IMR-90 (cell line): Measurements from ENCODE around the gene KCNK10. TPM values are rescaled to one million over a fixed set of nuclear protein-coding genes. Genes with fewer than 3 reads are reported as not detected.

Source experiments
- ATAC-seq: fragments of 200-7000 bp; cut with Tn5 transposase; 2 replicates; pipeline ENCODE4 v1.9.1; 2020; ENCODE audit warnings: low read depth, mild to moderate bottlenecking, moderate library complexity
- BruUV-seq: library from RNA; stranded (reverse); fragments of 400-500 nt; replicated peaks from 2 replicates; lab custom pipeline; 2021; lab: Mats Ljungman, UMichigan
- CTCF ChIA-PET: fragments of 300-600 bp; formaldehyde crosslinking; extraction: SDS; loops from one replicate; lab custom pipeline; 2021; ENCODE audit warnings: antibody characterized with exemption; lab: Yijun Ruan, JAX
- POLR2A ChIA-PET: fragments of 300-600 bp; sonication (Branson Sonifier 250); formaldehyde crosslinking; loops from one replicate; lab custom pipeline; 2022; ENCODE audit warnings: antibody characterized with exemption; ENCODE audit not compliant: unreplicated experiment; lab: Charles Lee
- DNase-seq: peaks from one replicate; pipeline ENCODE4 v3.0.0; 2013
- H2AFZ ChIP-seq: replicated peaks from 2 replicates; pipeline ENCODE3; 2013; ENCODE audit warnings: low read length, mild to moderate bottlenecking; ENCODE audit not compliant: poor library complexity
- H2AK5ac ChIP-seq: 2 replicates; pipeline ENCODE4 v1.6.1; 2013; ENCODE audit warnings: low read depth, low read length, inconsistent platforms
- H2AK9ac ChIP-seq: replicated peaks from 2 replicates; pipeline ENCODE3; 2013; ENCODE audit warnings: mild to moderate bottlenecking, low read depth, low read length, moderate library complexity; ENCODE audit not compliant: poor library complexity
- H2BK120ac ChIP-seq: 2 replicates; pipeline ENCODE4 v1.6.1; 2013; ENCODE audit warnings: low read depth, low read length, inconsistent platforms
- H2BK15ac ChIP-seq: 3 replicates; pipeline ENCODE4 v1.6.1; 2013; ENCODE audit warnings: low read depth, low read length, inconsistent platforms
- H2BK20ac ChIP-seq: 2 replicates; pipeline ENCODE4 v1.6.1; 2013; ENCODE audit warnings: low read depth, mild to moderate bottlenecking, inconsistent platforms, low read length, moderate library complexity
- H2BK5ac ChIP-seq: 2 replicates; pipeline ENCODE4 v1.6.1; 2013; ENCODE audit warnings: mild to moderate bottlenecking, low read depth, low read length, inconsistent platforms; ENCODE audit not compliant: poor library complexity, severe bottlenecking
- H3K14ac ChIP-seq: replicated peaks from 2 replicates; pipeline ENCODE4 v1.6.1; 2013; ENCODE audit warnings: low read depth, low read length, inconsistent platforms
- H3K18ac ChIP-seq: 2 replicates; pipeline ENCODE4 v1.6.1; 2013; ENCODE audit warnings: low read depth, low read length, control low read depth
- H3K23ac ChIP-seq: 2 replicates; pipeline ENCODE4 v1.6.1; 2013; ENCODE audit warnings: low read depth, low read length, inconsistent platforms
- H3K27ac ChIP-seq: 2 replicates; pipeline ENCODE4 v1.5.1; 2013; ENCODE audit warnings: mild to moderate bottlenecking, control low read depth, low read length; ENCODE audit not compliant: insufficient read depth
- H3K27me3 ChIP-seq: 2 replicates; pipeline ENCODE4 v1.6.1; 2013; ENCODE audit warnings: low read length; ENCODE audit not compliant: control insufficient read depth, insufficient read depth
- H3K36me3 ChIP-seq: 2 replicates; pipeline ENCODE4 v1.6.1; 2013; ENCODE audit warnings: low read length, mixed read lengths; ENCODE audit not compliant: control insufficient read depth, insufficient read depth
- H3K4ac ChIP-seq: 2 replicates; pipeline ENCODE4 v1.6.1; 2013; ENCODE audit warnings: low read depth, low read length, inconsistent platforms
- H3K4me1 ChIP-seq: 2 replicates; pipeline ENCODE4 v1.6.1; 2013; ENCODE audit warnings: low read length, mixed read lengths; ENCODE audit not compliant: control insufficient read depth, insufficient read depth
- H3K4me2 ChIP-seq: 2 replicates; pipeline ENCODE4 v1.6.1; 2013; ENCODE audit warnings: low read depth, mild to moderate bottlenecking, control low read depth, low read length, moderate library complexity
- H3K4me3 ChIP-seq: 2 replicates; pipeline ENCODE4 v1.5.1; 2013; ENCODE audit warnings: low read depth, mild to moderate bottlenecking, control low read depth, low read length, moderate library complexity; ENCODE audit not compliant: insufficient read depth
- H3K56ac ChIP-seq: 2 replicates; pipeline ENCODE4 v1.6.1; 2013; ENCODE audit warnings: low read length, inconsistent platforms; ENCODE audit not compliant: insufficient read depth; ENCODE audit errors: extremely low read depth
- H3K79me1 ChIP-seq, 2 experiments: 2 replicates each; pipeline ENCODE4 v1.6.1; 2013; ENCODE audit warnings: low read length in 2 of 2, inconsistent platforms in 1 of 2, low read depth in 1 of 2
- H3K9ac ChIP-seq: 2 replicates; pipeline ENCODE4 v1.6.1; 2013; ENCODE audit warnings: low read depth, low read length, control low read depth
- H3K9me1 ChIP-seq: 2 replicates; pipeline ENCODE4 v1.6.1; 2013; ENCODE audit warnings: low read length, inconsistent platforms; ENCODE audit not compliant: insufficient read depth
- H3K9me3 ChIP-seq: 2 replicates; pipeline ENCODE4 v1.6.1; 2013; ENCODE audit warnings: low read length; ENCODE audit not compliant: control insufficient read depth, insufficient read depth
- H4K20me1 ChIP-seq: 2 replicates; pipeline ENCODE4 v1.6.1; 2013; ENCODE audit warnings: low read length, inconsistent platforms; ENCODE audit not compliant: insufficient read depth
- H4K5ac ChIP-seq: 2 replicates; pipeline ENCODE4 v1.6.1; 2013; ENCODE audit warnings: mild to moderate bottlenecking, low read depth, low read length, control low read depth
- H4K8ac ChIP-seq, 2 experiments: 2 replicates each; pipeline ENCODE4 v1.6.1; 2013; ENCODE audit warnings: low read depth in 2 of 2, low read length in 2 of 2, control low read depth in 1 of 2, inconsistent platforms in 1 of 2
- H4K91ac ChIP-seq: 2 replicates; pipeline ENCODE4 v1.6.1; 2013; ENCODE audit warnings: low read depth, low read length, inconsistent platforms; ENCODE audit not compliant: insufficient read depth
- BHLHE40 ChIP-seq: fragments of 150-350 bp; IDR thresholded peaks from 2 replicates; pipeline ENCODE4 v1.6.1; 2016; ENCODE audit warnings: mild to moderate bottlenecking, low read depth, low read length
- CEBPB ChIP-seq: IDR thresholded peaks from 2 replicates; pipeline ENCODE4 v1.6.1; 2012; ENCODE audit warnings: low read depth, low read length, improper control_type of control experiment
- CHD1 ChIP-seq: IDR thresholded peaks from 2 replicates; pipeline ENCODE4 v1.6.1; 2012; ENCODE audit warnings: low read depth, low read length, improper control_type of control experiment
- FOS ChIP-seq: fragments of 150-350 bp; IDR thresholded peaks from 2 replicates; pipeline ENCODE4 v1.6.1; 2016; ENCODE audit warnings: low read depth, low read length
- MAFK ChIP-seq: IDR thresholded peaks from 2 replicates; pipeline ENCODE4 v1.6.1; 2012; ENCODE audit warnings: low read depth, low read length, improper control_type of control experiment
- MAZ ChIP-seq: IDR thresholded peaks from 2 replicates; pipeline ENCODE4 v1.6.1; 2012; ENCODE audit warnings: low read depth, mild to moderate bottlenecking, low read length, improper control_type of control experiment, moderate library complexity, borderline replicate concordance
- MXI1 ChIP-seq: IDR thresholded peaks from 2 replicates; pipeline ENCODE4 v1.6.1; 2012; ENCODE audit warnings: low read depth, mild to moderate bottlenecking, low read length, moderate library complexity, borderline replicate concordance
- NFE2L2 ChIP-seq: fragments of 150-350 bp; IDR thresholded peaks from 2 replicates; pipeline ENCODE4 v1.6.1; 2016; ENCODE audit warnings: low read depth, mild to moderate bottlenecking, low read length
- POLR2A ChIP-seq: IDR thresholded peaks from 2 replicates; pipeline ENCODE4 v1.6.1; 2012; ENCODE audit warnings: mild to moderate bottlenecking, low read depth, low read length
- RAD21 ChIP-seq: IDR thresholded peaks from 2 replicates; pipeline ENCODE4 v1.6.1; 2012; ENCODE audit warnings: low read length, improper control_type of control experiment
- RCOR1 ChIP-seq: IDR thresholded peaks from 2 replicates; pipeline ENCODE4 v1.6.1; 2012; ENCODE audit warnings: mild to moderate bottlenecking, low read length, improper control_type of control experiment; ENCODE audit not compliant: insufficient replicate concordance
- RFX5 ChIP-seq: IDR thresholded peaks from 2 replicates; pipeline ENCODE4 v1.8.0; 2012; ENCODE audit warnings: low read depth, mild to moderate bottlenecking, low read length, moderate library complexity
- SMC3 ChIP-seq: fragments of 150-350 bp; IDR thresholded peaks from 2 replicates; pipeline ENCODE4 v1.6.1; 2016; ENCODE audit warnings: low read depth, mild to moderate bottlenecking, antibody characterized with exemption, low read length, moderate library complexity
- WGBS, 2 experiments: methylation state at CpG; one replicate each; pipeline versions ENCODE4 v1.1.5 to v1.1.7; 2013; ENCODE audit warnings: missing lambda C conversion rate in 2 of 2; ENCODE audit not compliant: insufficient read length in 1 of 2; ENCODE audit errors: extremely low coverage in 2 of 2; 5-methylcytosine and 5-hydroxymethylcytosine counted together
- dilution Hi-C: fragments of 300-500 bp; cut with HindIII; formaldehyde crosslinking; loops from one replicate; pipeline ENCODE4 v1.14.3; 2018; ENCODE audit warnings: low sequenced_read_pairs; ENCODE audit not compliant: unreplicated experiment
- in situ Hi-C: fragments of 300-500 bp; cut with MboI; formaldehyde crosslinking; loops from 3 replicates; pipeline ENCODE4 v1.14.3; 2019; ENCODE audit warnings: low sequenced_read_pairs, inconsistent platforms, mixed read lengths
- intact Hi-C: fragments of 100-400 bp; cut with micrococcal nuclease; formaldehyde crosslinking; loops from 2 replicates; pipeline ENCODE4 v1.10.0; 2022
- polyA plus RNA-seq, 3 experiments: library from polyadenylated mRNA; depleted of rRNA; stranded (reverse); fragments of >200 nt; gene quantifications; 2 replicates each; pipeline ENCODE4 v1.2.3, GENCODE V29; 2012; ENCODE audit warnings: low replicate concordance in 1 of 3
- total RNA-seq: library from RNA; depleted of rRNA; stranded (reverse); fragments of >200 nt; gene quantifications from 2 replicates; pipeline ENCODE4 v1.2.3, GENCODE V29; 2012
- TF ChIP-seq, protein P1 (sequence below): fragments of 150-350 bp; IDR thresholded peaks from 2 replicates; pipeline ENCODE4 v1.6.1; 2016; ENCODE audit warnings: low read depth, mild to moderate bottlenecking, low read length, moderate library complexity, borderline replicate concordance
- TF ChIP-seq, protein P2 (sequence below): conservative IDR thresholded peaks from 2 replicates; pipeline ENCODE4 v1.5.1; 2012; ENCODE audit warnings: mild to moderate bottlenecking, low read depth, low read length, improper control_type of control experiment
- TF ChIP-seq, protein P3 (sequence below): fragments of 150-350 bp; IDR thresholded peaks from 2 replicates; pipeline ENCODE4 v1.6.1; 2017; ENCODE audit warnings: mild to moderate bottlenecking, antibody characterized with exemption, low read length, low read depth

The KCNK10 gene
- total and polyA plus RNA-seq, 2 of the 4 experiments (the other 2 are of a cell fraction) = not detected

DNA sequence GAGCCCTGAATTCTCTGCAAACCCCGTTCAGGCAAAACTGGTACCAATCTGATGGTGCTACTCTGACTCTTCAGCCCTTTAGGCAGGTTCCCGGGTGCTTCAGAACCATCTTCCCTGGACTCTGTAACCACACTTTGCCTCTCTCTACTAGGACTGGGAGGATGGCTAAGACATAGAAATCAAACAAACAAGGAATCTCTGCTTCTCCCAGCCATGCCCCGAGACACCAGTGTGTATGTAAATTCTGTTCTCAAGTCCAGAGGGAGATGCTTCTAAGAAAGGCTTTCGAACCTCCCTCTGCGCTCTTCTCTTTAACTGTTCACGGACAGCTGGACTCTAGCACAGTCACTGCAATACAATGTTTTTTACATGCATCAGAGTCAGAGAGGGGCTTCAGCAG is 1.9 kb upstream of the KCNK10 start:
- H2BK5ac ChIP-seq = no peak overlapping the region
- no peak overlapping the region for H2AK5ac ChIP-seq
- intact Hi-C loops (no loop called here), in situ Hi-C loops (no loop called here), dilution Hi-C loops (no loop called here)
- CTCF ChIA-PET = no interaction called here
- H2AK9ac ChIP-seq = no peak overlapping the region
- no peak overlapping the region for H2BK120ac ChIP-seq
- no peak for DNase-seq
- H3K4me1 ChIP-seq = peaks cover 3% of the 10 kb centered on the region; the same call in 1 of the 2 replicates
- no peaks in the 10 kb centered on the region for H3K79me1 ChIP-seq
- ATAC-seq = no peak
- H3K4me3 ChIP-seq = no peak overlapping the region
- peaks cover 60% of the 10 kb centered on the region for H3K27me3 ChIP-seq
- no peak overlapping the region for H4K91ac ChIP-seq
- H4K20me1 ChIP-seq = no peaks in the 10 kb centered on the region
- H3K27ac ChIP-seq = no peak overlapping the region
- no peaks in the 10 kb centered on the region for H3K9me1 ChIP-seq
- no peak overlapping the region for H2BK20ac ChIP-seq
- H2BK15ac ChIP-seq = no peak overlapping the region
- H3K36me3 ChIP-seq = no peaks in the 10 kb centered on the region
- H4K8ac ChIP-seq = no peak overlapping the region
- no peak overlapping the region for H4K5ac ChIP-seq
- TF ChIP-seq RCOR1 (no peak), CHD1 (no peak), RFX5 (no peak), POLR2A (no peak), RAD21 (no peak), NFE2L2 (no peak), FOS (no peak), MAZ (no peak), CEBPB (no peak), BHLHE40 (no peak), SMC3 (no peak), MAFK (no peak), MXI1 (no peak)
- TF ChIP-seq, protein P1, sequence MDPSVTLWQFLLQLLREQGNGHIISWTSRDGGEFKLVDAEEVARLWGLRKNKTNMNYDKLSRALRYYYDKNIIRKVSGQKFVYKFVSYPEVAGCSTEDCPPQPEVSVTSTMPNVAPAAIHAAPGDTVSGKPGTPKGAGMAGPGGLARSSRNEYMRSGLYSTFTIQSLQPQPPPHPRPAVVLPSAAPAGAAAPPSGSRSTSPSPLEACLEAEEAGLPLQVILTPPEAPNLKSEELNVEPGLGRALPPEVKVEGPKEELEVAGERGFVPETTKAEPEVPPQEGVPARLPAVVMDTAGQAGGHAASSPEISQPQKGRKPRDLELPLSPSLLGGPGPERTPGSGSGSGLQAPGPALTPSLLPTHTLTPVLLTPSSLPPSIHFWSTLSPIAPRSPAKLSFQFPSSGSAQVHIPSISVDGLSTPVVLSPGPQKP = no peak
- TF ChIP-seq, protein P2, sequence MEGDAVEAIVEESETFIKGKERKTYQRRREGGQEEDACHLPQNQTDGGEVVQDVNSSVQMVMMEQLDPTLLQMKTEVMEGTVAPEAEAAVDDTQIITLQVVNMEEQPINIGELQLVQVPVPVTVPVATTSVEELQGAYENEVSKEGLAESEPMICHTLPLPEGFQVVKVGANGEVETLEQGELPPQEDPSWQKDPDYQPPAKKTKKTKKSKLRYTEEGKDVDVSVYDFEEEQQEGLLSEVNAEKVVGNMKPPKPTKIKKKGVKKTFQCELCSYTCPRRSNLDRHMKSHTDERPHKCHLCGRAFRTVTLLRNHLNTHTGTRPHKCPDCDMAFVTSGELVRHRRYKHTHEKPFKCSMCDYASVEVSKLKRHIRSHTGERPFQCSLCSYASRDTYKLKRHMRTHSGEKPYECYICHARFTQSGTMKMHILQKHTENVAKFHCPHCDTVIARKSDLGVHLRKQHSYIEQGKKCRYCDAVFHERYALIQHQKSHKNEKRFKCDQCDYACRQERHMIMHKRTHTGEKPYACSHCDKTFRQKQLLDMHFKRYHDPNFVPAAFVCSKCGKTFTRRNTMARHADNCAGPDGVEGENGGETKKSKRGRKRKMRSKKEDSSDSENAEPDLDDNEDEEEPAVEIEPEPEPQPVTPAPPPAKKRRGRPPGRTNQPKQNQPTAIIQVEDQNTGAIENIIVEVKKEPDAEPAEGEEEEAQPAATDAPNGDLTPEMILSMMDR = no peak
- TF ChIP-seq, protein P3, sequence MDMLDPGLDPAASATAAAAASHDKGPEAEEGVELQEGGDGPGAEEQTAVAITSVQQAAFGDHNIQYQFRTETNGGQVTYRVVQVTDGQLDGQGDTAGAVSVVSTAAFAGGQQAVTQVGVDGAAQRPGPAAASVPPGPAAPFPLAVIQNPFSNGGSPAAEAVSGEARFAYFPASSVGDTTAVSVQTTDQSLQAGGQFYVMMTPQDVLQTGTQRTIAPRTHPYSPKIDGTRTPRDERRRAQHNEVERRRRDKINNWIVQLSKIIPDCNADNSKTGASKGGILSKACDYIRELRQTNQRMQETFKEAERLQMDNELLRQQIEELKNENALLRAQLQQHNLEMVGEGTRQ = no peak
- no peak overlapping the region for H3K9ac ChIP-seq
- no peak overlapping the region for H3K18ac ChIP-seq
- H2AFZ ChIP-seq = no peak overlapping the region
- H3K23ac ChIP-seq = no peak overlapping the region
- H3K9me3 ChIP-seq = peaks cover 3% of the 10 kb centered on the region; the same call in 1 of the 2 replicates
- H3K4me2 ChIP-seq = no peak overlapping the region
- WGBS, 2 experiments = no CpG with 5 or more reads among the region's 6 CpGs
- H3K14ac ChIP-seq = no peak overlapping the region
- H3K56ac ChIP-seq = no peak overlapping the region
- POLR2A ChIA-PET = no interaction called here
- BruUV-seq = no TSS peak
- H3K4ac ChIP-seq = no peak overlapping the region
